GM12873 (cell line): ENCODE data around the gene TP53I13.

ENCODE experiments used
- CTCF ChIP-seq: IDR thresholded peaks from 2 replicates; pipeline ENCODE4 v1.5.1; 2012; ENCODE audit warnings: low read depth, mild to moderate bottlenecking, moderate library complexity, low read length, control low read depth; ENCODE audit not compliant: insufficient read depth; ENCODE audit errors: missing control alignments

TP53I13 gene

GRCh38 chr17:29584452-29585079 lies 16.1 kb downstream of the TP53I13 start:
- TF ChIP-seq CTCF, result no peak

- TF ChIP-seq CTCF, result peak; percentile 70
Observed at GRCh38 chr17:29585080-29585751, 16.7 kb downstream of the TP53I13 start.

GRCh38 chr17:29586676-29587469 lies 18.4 kb downstream of the TP53I13 start:
- no peak for TF ChIP-seq CTCF

GRCh38 chr17:29587591-29587990 lies 19.1 kb downstream of the TP53I13 start:
- no peak for TF ChIP-seq CTCF

- TF ChIP-seq CTCF, result no peak
Observed at GRCh38 chr17:29588017-29588561, 19.6 kb downstream of the TP53I13 start.

- peak; percentile 8 for TF ChIP-seq CTCF
Observed at GRCh38 chr17:29588562-29589411, 20.3 kb downstream of the TP53I13 start.
